OCI-LY7 (cell line): Measurements from ENCODE around the gene PABPN1L.

ENCODE experiments used
- CTCF ChIP-seq: fragments of 200-600 bp; sonication (generic); conservative IDR thresholded peaks from 2 replicates; pipeline ENCODE4 v1.5.1; 2014; ENCODE audit warnings: mild to moderate bottlenecking, antibody characterized with exemption, low read length, moderate library complexity, mixed read lengths
- EZH2phosphoT487 ChIP-seq: fragments of 200-600 bp; sonication (generic); IDR thresholded peaks from 2 replicates; pipeline ENCODE4 v1.6.1; 2018; ENCODE audit warnings: low read depth, borderline replicate concordance, mild to moderate bottlenecking, mixed run types, antibody characterized with exemption, low read length, moderate library complexity, mixed read lengths

GRCh38 chr16:88824256-88825077, 42.0 kb downstream of the PABPN1L start:
- TF ChIP-seq CTCF: no peak
- TF ChIP-seq EZH2phosphoT487: no peak
